AG04450 (cell line): ENCODE measurements around the gene CCNY. TPM values are rescaled to one million over a fixed set of nuclear protein-coding genes. Genes with fewer than 3 reads are reported as not detected.

Experiments
- CTCF ChIA-PET: fragments of 300-600, 350-600 bp; formaldehyde crosslinking; extraction: SDS; loops from one replicate; lab custom pipeline; 2022; ENCODE audit warnings: antibody characterized with exemption, inconsistent platforms; lab: Charles Lee
- POLR2A ChIA-PET: fragments of 350-600 bp; formaldehyde crosslinking; extraction: SDS; loops from one replicate; lab custom pipeline; 2021; ENCODE audit warnings: antibody characterized with exemption, inconsistent platforms; lab: Yijun Ruan, JAX
- DNase-seq: peaks from one replicate; pipeline ENCODE4 v3.0.0-alpha.2; 2011; ENCODE audit warnings: low read depth, low spot score
- H3K27ac ChIP-seq: one replicate; pipeline ENCODE4 v1.5.1; 2012; ENCODE audit warnings: low read depth, low read length, control low read depth
- H3K27me3 ChIP-seq: one replicate; pipeline ENCODE4 v1.6.0; 2012; ENCODE audit warnings: low read length; ENCODE audit not compliant: control insufficient read depth, insufficient read depth
- H3K4me3 ChIP-seq: 2 replicates; pipeline ENCODE4 v1.5.1; 2011; ENCODE audit warnings: mild to moderate bottlenecking, low read depth, low read length, control low read depth
- H3K9me3 ChIP-seq: 2 replicates; pipeline ENCODE4 v1.5.1; 2012; ENCODE audit warnings: low read length; ENCODE audit not compliant: control insufficient read depth, insufficient read depth
- CTCF ChIP-seq: IDR thresholded peaks from 2 replicates; pipeline ENCODE4 v1.5.1; 2011; ENCODE audit warnings: low read depth, low read length, control low read depth, inconsistent platforms
- polyA plus RNA-seq: library from polyadenylated mRNA; depleted of rRNA; stranded (reverse); fragments of >200 nt; gene quantifications from 2 replicates; pipeline ENCODE4 v1.2.3, GENCODE V29; 2011

Gene CCNY
- polyA plus RNA-seq, 1 experiment: 90.2 TPM

DNA sequence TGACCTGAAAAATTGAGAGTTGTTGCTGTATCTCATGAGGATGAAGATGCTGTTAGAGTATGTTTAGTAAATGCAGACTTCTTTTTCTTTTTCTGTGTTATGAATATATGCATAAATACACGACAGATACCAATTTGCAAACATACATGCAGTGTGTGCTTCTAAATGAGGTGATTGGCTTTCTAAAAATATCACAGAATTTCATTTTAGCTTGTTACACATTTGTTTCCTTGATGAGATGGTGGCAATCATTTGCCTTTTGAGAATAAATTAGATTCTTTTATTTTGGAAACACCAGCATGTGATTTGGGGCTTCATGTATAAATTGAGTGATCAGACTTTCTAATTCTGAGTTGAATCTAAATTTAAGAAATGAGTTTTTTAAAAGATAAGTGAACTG, 29.7 kb downstream of the CCNY start:
- no peak overlapping the region for H3K27ac ChIP-seq
- POLR2A ChIA-PET: no interaction called here
- CTCF ChIA-PET: interaction anchor here (0.6 kb wide), 1 partner anchor 103 kb away, joined by 4 read pairs; no protein-coding TSS in a partner anchor
- DNase-seq: no peak
- no peaks in the 10 kb centered on the region; the same call in 1 of the 2 replicates for H3K9me3 ChIP-seq
- TF ChIP-seq CTCF: no peak
- no peak overlapping the region for H3K4me3 ChIP-seq
- H3K27me3 ChIP-seq: no peaks in the 10 kb centered on the region

DNA sequence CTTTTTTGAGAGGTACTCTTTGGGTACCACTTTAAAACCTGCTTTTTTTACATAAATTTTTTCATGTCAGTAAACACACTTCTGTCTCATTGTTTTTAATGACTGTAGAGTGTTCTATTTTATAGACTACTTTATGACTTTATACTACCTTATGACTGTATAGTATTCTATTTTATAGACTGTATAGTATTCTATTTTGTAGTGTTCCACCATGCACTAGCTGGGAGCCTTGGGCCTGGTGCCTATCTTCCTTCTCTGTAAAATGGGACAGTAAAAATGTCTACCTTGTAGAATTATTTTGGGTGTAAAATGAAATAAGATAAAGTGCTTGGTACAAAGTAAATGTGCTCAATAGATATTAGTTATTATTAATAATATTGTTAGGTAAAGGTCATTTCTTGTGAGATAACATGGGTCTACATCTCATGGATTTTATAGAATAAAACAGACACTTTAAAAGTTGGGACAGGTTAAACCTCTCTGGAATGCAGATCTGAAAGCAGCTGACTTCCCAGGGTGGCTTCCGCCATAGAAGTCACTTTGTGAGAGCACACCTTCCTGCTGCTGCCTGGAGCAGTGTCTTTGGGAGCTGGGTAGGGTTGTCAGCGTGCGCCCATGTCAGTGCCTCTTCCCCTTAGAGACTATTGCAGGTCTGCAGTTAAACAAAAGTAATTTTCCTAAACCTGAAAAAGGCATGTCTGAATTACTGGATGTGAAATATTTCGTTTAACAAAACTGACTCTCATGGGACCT, 31.0 kb downstream of the CCNY start:
- no peaks in the 10 kb centered on the region; the same call in 1 of the 2 replicates for H3K9me3 ChIP-seq
- CTCF ChIA-PET: no interaction called here
- H3K27me3 ChIP-seq: no peaks in the 10 kb centered on the region
- no peak overlapping the region for H3K4me3 ChIP-seq
- POLR2A ChIA-PET: no interaction called here
- H3K27ac ChIP-seq: no peak overlapping the region
- DNase-seq: no peak
- no peak for TF ChIP-seq CTCF

DNA sequence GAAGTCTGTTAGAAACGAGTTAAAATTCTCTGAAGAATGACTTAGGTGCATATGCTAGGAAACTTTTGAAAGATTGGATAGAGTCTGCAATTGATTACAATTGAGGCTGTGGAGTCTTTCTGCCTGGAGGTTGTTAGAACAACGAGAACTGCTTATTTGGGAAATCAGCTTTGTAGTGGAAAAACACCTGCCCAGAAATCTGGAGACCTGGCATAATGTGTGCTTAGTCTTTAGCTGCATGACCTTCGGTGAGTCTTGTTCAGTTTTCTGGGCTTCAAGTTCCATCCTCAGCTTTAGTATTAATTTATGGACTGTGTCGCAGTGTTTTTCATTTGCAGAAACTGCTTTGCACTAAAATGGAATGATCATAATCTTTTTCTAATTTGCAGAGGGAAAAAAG, 31.7 kb downstream of the CCNY start:
- H3K4me3 ChIP-seq: no peak overlapping the region
- ChIA-PET CTCF (no interaction called here), POLR2A (no interaction called here)
- H3K9me3 ChIP-seq: no peaks in the 10 kb centered on the region; the same call in 1 of the 2 replicates
- no peaks in the 10 kb centered on the region for H3K27me3 ChIP-seq
- H3K27ac ChIP-seq: no peak overlapping the region
- no peak for DNase-seq
- TF ChIP-seq CTCF: no peak

DNA sequence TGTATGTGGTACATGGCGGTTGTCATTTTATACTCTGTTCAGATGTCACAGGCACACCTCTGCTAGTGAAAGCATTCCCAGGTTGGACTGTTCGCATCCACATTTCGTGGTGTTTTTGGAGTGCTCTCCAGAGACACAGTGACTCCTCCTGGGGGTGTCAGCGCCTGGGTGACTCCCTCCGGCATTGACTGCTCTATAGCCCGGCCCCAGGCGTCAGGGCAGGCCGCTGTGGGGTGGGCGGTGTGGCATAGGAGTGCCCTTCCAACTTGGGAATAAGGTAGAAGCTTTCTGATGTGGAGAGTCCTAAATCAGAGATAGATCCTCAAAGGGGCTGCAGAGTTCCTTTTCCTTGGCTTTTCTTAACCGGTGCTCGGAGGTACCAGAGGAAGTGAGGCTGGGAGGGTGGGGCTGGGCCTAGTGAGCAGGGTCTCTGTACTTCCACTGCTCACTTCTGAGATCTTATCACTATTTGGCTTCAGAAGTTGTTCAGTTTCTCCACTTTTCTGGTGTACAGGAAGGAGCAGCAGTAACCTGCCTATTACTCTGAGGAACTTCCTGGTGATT, 32.3 kb downstream of the CCNY start:
- no peak overlapping the region for H3K27ac ChIP-seq
- no peak for TF ChIP-seq CTCF
- no peak for DNase-seq
- ChIA-PET CTCF (no interaction called here), POLR2A (no interaction called here)
- H3K4me3 ChIP-seq: no peak overlapping the region
- H3K9me3 ChIP-seq: no peaks in the 10 kb centered on the region; the same call in 1 of the 2 replicates
- no peaks in the 10 kb centered on the region for H3K27me3 ChIP-seq

DNA sequence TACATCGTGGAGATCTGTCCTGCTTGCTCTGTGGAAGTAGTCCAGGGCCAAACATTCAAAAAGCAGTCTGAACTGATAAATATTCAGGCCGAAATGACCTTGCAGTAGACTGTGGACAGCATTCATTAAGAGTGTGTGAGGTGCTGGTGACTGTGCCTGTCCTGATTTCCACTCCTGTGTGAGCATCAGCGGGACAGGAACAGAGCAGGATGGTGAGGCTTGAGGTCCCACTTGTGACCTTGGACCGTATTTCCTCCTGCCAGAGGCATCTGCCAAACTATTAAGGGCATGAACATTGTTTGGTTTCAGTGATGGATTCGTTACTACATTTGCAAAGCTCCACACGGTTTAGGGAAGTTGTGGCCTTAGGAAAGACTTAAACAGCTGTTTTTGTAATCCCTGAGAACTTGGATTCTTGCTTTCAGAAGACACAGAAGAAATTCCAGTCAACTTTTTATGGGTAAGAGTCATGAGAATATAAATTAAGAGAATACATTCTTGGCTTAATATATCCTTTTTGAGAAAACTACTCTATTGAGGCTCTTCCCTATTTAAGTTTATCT, 32.8 kb downstream of the CCNY start:
- TF ChIP-seq CTCF: no peak
- peak; percentile 18 for DNase-seq
- Histone ChIP-seq H3K27me3 (no peaks in the 10 kb centered on the region), H3K4me3 (no peak overlapping the region), H3K9me3 (no peaks in the 10 kb centered on the region; the same call in 1 of the 2 replicates), H3K27ac (no peak overlapping the region)
- ChIA-PET CTCF (no interaction called here), POLR2A (no interaction called here)
